Neural progenitor cell (in vitro differentiated cells): ENCODE measurements around the gene SCN3A. TPM values are rescaled to one million over a fixed set of nuclear protein-coding genes. Genes with fewer than 3 reads are reported as not detected.

Experiments
- DNase-seq: peaks from one replicate; pipeline ENCODE4 v3.0.0-alpha.2; 2016; ENCODE audit warnings: low spot score
- H2AFZ ChIP-seq: fragments of 200-600 bp; sonication (generic); replicated peaks from 2 replicates; pipeline ENCODE4 v1.6.1; 2016; ENCODE audit warnings: antibody characterized with exemption
- H3F3A ChIP-seq: fragments of 200-600 bp; sonication (generic); 2 replicates; pipeline ENCODE4 v1.6.1; 2016; ENCODE audit warnings: antibody characterized with exemption, low read depth
- H3K27ac ChIP-seq: fragments of 200-600 bp; sonication (generic); 2 replicates; pipeline ENCODE4 v1.5.1; 2016; ENCODE audit warnings: mild to moderate bottlenecking
- H3K27me3 ChIP-seq: fragments of 200-600 bp; sonication (generic); 2 replicates; pipeline ENCODE4 v1.6.1; 2016; ENCODE audit warnings: mild to moderate bottlenecking, moderate library complexity
- H3K36me3 ChIP-seq: fragments of 200-600 bp; sonication (generic); 2 replicates; pipeline ENCODE4 v1.5.1; 2016
- H3K4me1 ChIP-seq: fragments of 200-600 bp; sonication (generic); 2 replicates; pipeline ENCODE4 v1.6.1; 2016; ENCODE audit warnings: mixed run types
- H3K4me2 ChIP-seq: fragments of 200-600 bp; sonication (generic); 2 replicates; pipeline ENCODE4 v1.6.1; 2016
- H3K4me3 ChIP-seq: fragments of 200-600 bp; sonication (generic); 2 replicates; pipeline ENCODE4 v1.5.1; 2016
- H3K79me2 ChIP-seq: fragments of 200-600 bp; sonication (generic); 2 replicates; pipeline ENCODE4 v1.6.1; 2016; ENCODE audit warnings: low read depth
- H3K9ac ChIP-seq: fragments of 200-600 bp; sonication (generic); 2 replicates; pipeline ENCODE4 v1.6.1; 2016
- H3K9me3 ChIP-seq: fragments of 200-600 bp; sonication (generic); 2 replicates; pipeline ENCODE4 v1.5.1; 2016; ENCODE audit warnings: low read depth
- H4K20me1 ChIP-seq: fragments of 200-600 bp; sonication (generic); 2 replicates; pipeline ENCODE4 v1.6.1; 2016; ENCODE audit warnings: low read depth
- H3K27ac Mint-ChIP-seq: 3 replicates; pipeline ENCODE4 v1.8.0; 2021; ENCODE audit warnings: mixed read lengths
- H3K27me3 Mint-ChIP-seq: 2 replicates; pipeline ENCODE4 v1.8.0; 2022; ENCODE audit warnings: low read depth, mild to moderate bottlenecking, inconsistent platforms, moderate library complexity, mixed read lengths; ENCODE audit not compliant: insufficient read depth
- H3K36me3 Mint-ChIP-seq: 3 replicates; pipeline ENCODE4 v1.8.0; 2021; ENCODE audit warnings: mixed read lengths
- H3K4me1 Mint-ChIP-seq: 3 replicates; pipeline ENCODE4 v1.8.0; 2021; ENCODE audit warnings: mixed read lengths
- H3K4me3 Mint-ChIP-seq: 3 replicates; pipeline ENCODE4 v1.8.0; 2021; ENCODE audit warnings: mild to moderate bottlenecking, moderate library complexity, mixed read lengths
- H3K9me3 Mint-ChIP-seq: 3 replicates; pipeline ENCODE4 v1.8.0; 2020; ENCODE audit warnings: mixed read lengths
- CTCF ChIP-seq: fragments of 200-600 bp; sonication (generic); IDR thresholded peaks from 2 replicates; pipeline ENCODE4 v1.5.1; 2017; ENCODE audit warnings: antibody characterized with exemption, mild to moderate bottlenecking
- EZH2 ChIP-seq: fragments of 200-600 bp; sonication (generic); IDR thresholded peaks from 2 replicates; pipeline ENCODE4 v1.6.1; 2017; ENCODE audit warnings: antibody characterized with exemption, mild to moderate bottlenecking, moderate library complexity
- EZH2phosphoT487 ChIP-seq: fragments of 200-600 bp; sonication (generic); IDR thresholded peaks from 2 replicates; pipeline ENCODE4 v1.6.1; 2017; ENCODE audit warnings: antibody characterized with exemption
- total RNA-seq: library from RNA; depleted of rRNA; stranded (reverse); fragments of >200 nt; gene quantifications from 2 replicates; pipeline ENCODE4 v1.2.3, GENCODE V29; 2015; ENCODE audit warnings: low replicate concordance

SCN3A gene
- total RNA-seq, 1 donor from 2014 or later, result not detected

- H3K9ac ChIP-seq, result no peak overlapping the region
- H2AFZ ChIP-seq, result no peak overlapping the region
- Mint-ChIP-seq H3K27ac (no peak overlapping the region), H3K27me3 (no peaks in the 10 kb centered on the region), H3K4me1 (no peaks in the 10 kb centered on the region), H3K9me3 (no peaks in the 10 kb centered on the region), H3K4me3 (no peak overlapping the region), H3K36me3 (no peaks in the 10 kb centered on the region)
- no peaks in the 10 kb centered on the region for H3F3A ChIP-seq
- H3K79me2 ChIP-seq, result no peaks in the 10 kb centered on the region
- no peaks in the 10 kb centered on the region for H4K20me1 ChIP-seq
- no peak overlapping the region for H3K27ac ChIP-seq
- no peak overlapping the region for H3K4me3 ChIP-seq
- no peaks in the 10 kb centered on the region for H3K4me1 ChIP-seq
- no peak overlapping the region for H3K4me2 ChIP-seq
- H3K27me3 ChIP-seq, result no peaks in the 10 kb centered on the region
- H3K9me3 ChIP-seq, result no peaks in the 10 kb centered on the region
- no peaks in the 10 kb centered on the region for H3K36me3 ChIP-seq
- TF ChIP-seq EZH2phosphoT487, result no peak
- TF ChIP-seq CTCF, result no peak
- no peak for TF ChIP-seq EZH2
- DNase-seq, result no peak
Observed at GRCh38 chr2:165105926-165106325, 97.9 kb downstream of the SCN3A start.

GRCh38 chr2:165087933-165088901 lies 115.6 kb downstream of the SCN3A start:
- no peaks in the 10 kb centered on the region for H3K27me3 Mint-ChIP-seq
- H3K27ac ChIP-seq, result no peak overlapping the region
- TF ChIP-seq CTCF (no peak), EZH2 (no peak), EZH2phosphoT487 (no peak)
- no peak overlapping the region for H3K4me3 Mint-ChIP-seq
- DNase-seq, result no peak
- no peak overlapping the region for H2AFZ ChIP-seq
- no peaks in the 10 kb centered on the region for H3F3A ChIP-seq
- H3K4me1 ChIP-seq, result no peaks in the 10 kb centered on the region
- H3K4me3 ChIP-seq, result no peak overlapping the region
- peaks cover 6% of the 10 kb centered on the region for H3K9me3 Mint-ChIP-seq
- peaks cover 5% of the 10 kb centered on the region for H3K4me1 Mint-ChIP-seq
- H3K36me3 Mint-ChIP-seq, result no peaks in the 10 kb centered on the region
- no peaks in the 10 kb centered on the region for H4K20me1 ChIP-seq
- no peak overlapping the region for H3K9ac ChIP-seq
- H3K27ac Mint-ChIP-seq, result no peak overlapping the region
- no peak overlapping the region for H3K4me2 ChIP-seq
- H3K9me3 ChIP-seq, result no peaks in the 10 kb centered on the region
- H3K79me2 ChIP-seq, result no peaks in the 10 kb centered on the region
- no peaks in the 10 kb centered on the region for H3K36me3 ChIP-seq
- H3K27me3 ChIP-seq, result no peaks in the 10 kb centered on the region

- Mint-ChIP-seq H3K27ac (no peak overlapping the region), H3K4me1 (peaks cover 5% of the 10 kb centered on the region), H3K27me3 (no peaks in the 10 kb centered on the region), H3K36me3 (peaks cover 3% of the 10 kb centered on the region), H3K4me3 (no peak overlapping the region), H3K9me3 (peaks cover 21% of the 10 kb centered on the region)
- H3K4me2 ChIP-seq, result no peak overlapping the region
- no peaks in the 10 kb centered on the region for H3F3A ChIP-seq
- TF ChIP-seq EZH2 (no peak), CTCF (no peak), EZH2phosphoT487 (no peak)
- no peaks in the 10 kb centered on the region for H3K79me2 ChIP-seq
- no peak for DNase-seq
- H3K9me3 ChIP-seq, result peaks cover 8% of the 10 kb centered on the region
- H3K36me3 ChIP-seq, result no peaks in the 10 kb centered on the region
- H3K27me3 ChIP-seq, result no peaks in the 10 kb centered on the region
- no peak overlapping the region for H3K9ac ChIP-seq
- no peaks in the 10 kb centered on the region for H4K20me1 ChIP-seq
- no peaks in the 10 kb centered on the region for H3K4me1 ChIP-seq
- H2AFZ ChIP-seq, result no peak overlapping the region
- no peak overlapping the region for H3K4me3 ChIP-seq
- H3K27ac ChIP-seq, result no peak overlapping the region
Observed at GRCh38 chr2:165086337-165086736, 117.5 kb downstream of the SCN3A start.
